ENCODE data around the gene RASGEF1C. TPM values are rescaled to one million over a fixed set of nuclear protein-coding genes. Genes with fewer than 3 reads are reported as not detected.

Gene RASGEF1C
- total RNA-seq, 2 donors from 2014 or later, result 0.09 to 3.1 TPM

- Histone ChIP-seq H3K27ac (no peak overlapping the region), H3K36me3 (peaks cover 3% of the 10 kb centered on the region in 2 donors), H3K4me1 (replicated peaks) (no peaks in the 10 kb centered on the region), H3K27me3 (replicated peaks; ENCODE audit: insufficient read depth) (no peaks in the 10 kb centered on the region), H3K4me3 (no peak overlapping the region), H3K9me3 (no peaks in the 10 kb centered on the region)
- intact Hi-C loops (cut with DNase I), result no loop called here
- TF ChIP-seq CTCF (IDR thresholded peaks at IDR 0.05), result no peak
- TF ChIP-seq POLR2AphosphoS5 (IDR thresholded peaks at IDR 0.05), result no peak
- TF ChIP-seq POLR2A (IDR thresholded peaks at IDR 0.05), result no peak
- 90% methylated on average over 15 of the region's 15 CpGs for WGBS
- DNase-seq (ENCODE audit: low spot score), result no peak
Observed at GRCh38 chr5:180234271-180234670, 25.3 kb upstream of the RASGEF1C start.

GRCh38 chr5:180233729-180234128, 24.7 kb upstream of the RASGEF1C start:
- Histone ChIP-seq H3K4me3 (no peak overlapping the region), H3K9me3 (no peaks in the 10 kb centered on the region), H3K27ac (no peak overlapping the region), H3K36me3 (peaks cover 3% of the 10 kb centered on the region in 2 donors), H3K27me3 (replicated peaks; ENCODE audit: insufficient read depth) (no peaks in the 10 kb centered on the region), H3K4me1 (replicated peaks) (no peaks in the 10 kb centered on the region)
- no peak for DNase-seq (ENCODE audit: low spot score)
- WGBS, result 84% methylated on average over 11 of the region's 11 CpGs
- intact Hi-C loops (cut with DNase I), result no loop called here
- no peak for TF ChIP-seq POLR2A (IDR thresholded peaks at IDR 0.05)
- TF ChIP-seq CTCF (IDR thresholded peaks at IDR 0.05), result no peak
- no peak for TF ChIP-seq POLR2AphosphoS5 (IDR thresholded peaks at IDR 0.05)

- WGBS, result 85% methylated on average over 7 of the region's 7 CpGs
- H3K4me1 ChIP-seq (replicated peaks), result no peaks in the 10 kb centered on the region
- no peaks in the 10 kb centered on the region for H3K9me3 ChIP-seq
- TF ChIP-seq POLR2A (IDR thresholded peaks at IDR 0.05) (no peak), CTCF (IDR thresholded peaks at IDR 0.05) (no peak), POLR2AphosphoS5 (IDR thresholded peaks at IDR 0.05) (no peak)
- no peak overlapping the region for H3K4me3 ChIP-seq
- intact Hi-C loops (cut with DNase I), result no loop called here
- no peak for DNase-seq (ENCODE audit: low spot score)
- H3K36me3 ChIP-seq, result peaks cover 3% of the 10 kb centered on the region in 2 donors
- H3K27ac ChIP-seq, result no peak overlapping the region
- H3K27me3 ChIP-seq (replicated peaks; ENCODE audit: insufficient read depth), result no peaks in the 10 kb centered on the region
Observed at GRCh38 chr5:180230017-180230416, 21.0 kb upstream of the RASGEF1C start.

DNA sequence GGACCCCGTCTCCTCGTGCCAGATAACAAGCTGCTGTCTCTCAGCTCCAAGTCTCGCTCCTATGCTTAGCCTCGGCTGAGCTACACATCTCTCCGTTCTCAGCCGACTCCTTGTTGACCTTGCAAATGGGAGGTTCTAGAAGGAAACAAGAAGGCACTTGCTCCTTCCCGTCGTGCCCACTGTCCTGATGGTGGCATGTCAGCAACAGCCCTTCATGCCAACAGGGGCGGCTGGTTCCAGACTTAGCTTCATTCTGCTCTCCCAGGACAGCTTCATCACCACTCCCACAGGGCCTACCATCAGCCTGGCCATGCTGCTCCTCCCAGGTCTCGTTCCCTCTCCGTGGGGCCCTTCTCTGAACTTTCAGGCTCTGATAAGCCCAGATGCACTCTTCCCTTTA, 13.0 kb upstream of the RASGEF1C start:
- Histone ChIP-seq H3K27ac (no peak overlapping the region), H3K4me3 (no peak overlapping the region), H3K36me3 (no peaks in the 10 kb centered on the region), H3K27me3 (replicated peaks; ENCODE audit: insufficient read depth) (no peaks in the 10 kb centered on the region), H3K4me1 (replicated peaks) (no peaks in the 10 kb centered on the region), H3K9me3 (no peaks in the 10 kb centered on the region)
- intact Hi-C loops (cut with DNase I), result no loop called here
- TF ChIP-seq CTCF (IDR thresholded peaks at IDR 0.05) (no peak), POLR2AphosphoS5 (IDR thresholded peaks at IDR 0.05) (no peak), POLR2A (IDR thresholded peaks at IDR 0.05) (no peak)
- DNase-seq (ENCODE audit: low spot score), result no peak
- 93% methylated on average over 11 of the region's 11 CpGs for WGBS

DNA sequence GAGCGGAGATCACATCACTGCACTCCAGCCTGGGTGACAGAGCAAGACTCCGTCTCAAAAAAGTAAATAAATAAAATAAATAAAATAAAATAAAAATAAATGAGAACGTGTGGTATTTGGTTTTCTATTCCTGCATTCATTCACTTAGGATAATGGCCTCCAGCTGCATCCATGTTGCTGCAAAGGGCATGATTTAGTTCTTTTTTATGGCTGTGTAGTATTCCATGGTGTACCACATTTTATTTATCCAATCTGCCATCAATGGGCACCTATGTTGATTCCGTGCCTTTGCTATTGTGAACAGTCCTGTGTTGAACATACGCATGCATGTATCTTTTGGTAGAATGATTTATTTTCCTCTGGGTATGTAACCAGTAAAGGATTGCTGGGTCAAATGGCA, 8.8 kb upstream of the RASGEF1C start:
- no peaks in the 10 kb centered on the region for H3K9me3 ChIP-seq

More for the DNA sequence above, 8.8 kb upstream of the RASGEF1C start:
- WGBS, result 91% methylated on average over 5 of the region's 5 CpGs
- Histone ChIP-seq H3K4me3 (no peak overlapping the region), H3K27me3 (replicated peaks; ENCODE audit: insufficient read depth) (no peaks in the 10 kb centered on the region), H3K27ac (no peak overlapping the region), H3K4me1 (replicated peaks) (no peaks in the 10 kb centered on the region), H3K36me3 (no peaks in the 10 kb centered on the region)
- intact Hi-C loops (cut with DNase I), result no loop called here
- DNase-seq (ENCODE audit: low spot score), result no peak
- TF ChIP-seq POLR2AphosphoS5 (IDR thresholded peaks at IDR 0.05) (no peak), CTCF (IDR thresholded peaks at IDR 0.05) (no peak), POLR2A (IDR thresholded peaks at IDR 0.05) (no peak)

Data from prostate gland (tissue), 2 donors.